CD14-positive monocyte (primary cell): Measurements from ENCODE around the gene WDFY3. TPM values are rescaled to one million over a fixed set of nuclear protein-coding genes. Genes with fewer than 3 reads are reported as not detected.

Experiments
- DNase-seq, 3 donors: peaks; one replicate each; pipeline ENCODE4 v3.0.0-alpha.2; 2011 to 2022
- H2AFZ ChIP-seq: 2 replicates; pipeline ENCODE4 v1.6.0; 2012; ENCODE audit warnings: mild to moderate bottlenecking, low read depth, low read length, inconsistent platforms; ENCODE audit not compliant: insufficient read depth, poor library complexity, severe bottlenecking
- H3K27ac ChIP-seq, 2 donors: 1 replicate in 1 of 2; 2 replicates in 1 of 2; pipeline ENCODE4 v1.5.1; 2012 to 2013; ENCODE audit warnings: low read length in 2 of 2, control low read depth in 1 of 2, inconsistent platforms in 1 of 2, low read depth in 1 of 2, mild to moderate bottlenecking in 1 of 2
- H3K27me3 ChIP-seq, 2 donors: one replicate each; pipeline versions ENCODE4 v1.6.0 to v1.6.1; 2011 to 2013; ENCODE audit warnings: low read length in 2 of 2; ENCODE audit not compliant: control insufficient read depth in 2 of 2, insufficient read depth in 2 of 2
- H3K36me3 ChIP-seq, 2 donors: replicated peaks in 1 of 2; 1 replicate in 1 of 2; 2 replicates in 1 of 2; pipeline versions ENCODE4 v1.5.1 to v1.6.1; 2012 to 2013; ENCODE audit warnings: low read length in 2 of 2, control low read depth in 1 of 2, inconsistent platforms in 1 of 2, mild to moderate bottlenecking in 1 of 2; ENCODE audit not compliant: insufficient read depth in 2 of 2, control insufficient read depth in 1 of 2
- H3K4me1 ChIP-seq, 2 donors: 1 replicate in 1 of 2; 2 replicates in 1 of 2; pipeline versions ENCODE4 v1.5.1 to v1.6.1; 2012 to 2013; ENCODE audit warnings: low read length in 2 of 2, control low read depth in 1 of 2, inconsistent platforms in 1 of 2, mild to moderate bottlenecking in 1 of 2, moderate library complexity in 1 of 2; ENCODE audit not compliant: insufficient read depth in 2 of 2, control insufficient read depth in 1 of 2
- H3K4me2 ChIP-seq: replicated peaks from 2 replicates; pipeline ENCODE3; 2012; ENCODE audit warnings: low read length, moderate library complexity, mild to moderate bottlenecking; ENCODE audit not compliant: poor library complexity, severe bottlenecking; ENCODE audit errors: extremely low read depth
- H3K4me3 ChIP-seq, 3 experiments: fragments of 200-600 bp in 1 of 3; sonication (generic) in 1 of 3; replicated peaks in 1 of 3; 1 replicate in 2 of 3; 2 replicates in 1 of 3; pipeline ENCODE4 v1.5.1; 2011 to 2013; ENCODE audit warnings: low read length in 3 of 3, mild to moderate bottlenecking in 3 of 3, control low read depth in 2 of 3, low read depth in 2 of 3, inconsistent platforms in 1 of 3, moderate library complexity in 1 of 3
- H3K79me2 ChIP-seq: 2 replicates; pipeline ENCODE4 v1.6.0; 2012; ENCODE audit warnings: mild to moderate bottlenecking, control low read depth, inconsistent platforms, low read length, moderate library complexity; ENCODE audit not compliant: insufficient read depth
- H3K9ac ChIP-seq: 2 replicates; pipeline ENCODE4 v1.6.0; 2017; ENCODE audit warnings: low read length, mild to moderate bottlenecking; ENCODE audit not compliant: insufficient read depth, poor library complexity, severe bottlenecking
- H3K9me3 ChIP-seq, 2 donors: replicated peaks in 1 of 2; 1 replicate in 1 of 2; 2 replicates in 1 of 2; pipeline versions ENCODE4 v1.5.1 to v1.6.1; 2012 to 2013; ENCODE audit warnings: low read length in 2 of 2, control low read depth in 1 of 2; ENCODE audit not compliant: control insufficient read depth in 1 of 2, insufficient read depth in 1 of 2
- H4K20me1 ChIP-seq: 2 replicates; pipeline ENCODE4 v1.6.0; 2012; ENCODE audit warnings: mild to moderate bottlenecking, low read length, control low read depth, moderate library complexity; ENCODE audit not compliant: insufficient read depth
- H3K27ac Mint-ChIP-seq, 7 donors: one replicate each; pipeline ENCODE4 v1.8.0; 2020; ENCODE audit warnings: mild to moderate bottlenecking in 7 of 7, mixed read lengths in 7 of 7, moderate library complexity in 6 of 7, inconsistent platforms in 2 of 7
- H3K27me3 Mint-ChIP-seq, 3 donors: one replicate each; pipeline ENCODE4 v1.8.0; 2021 to 2022; ENCODE audit warnings: low read depth in 3 of 3, mild to moderate bottlenecking in 3 of 3, mixed read lengths in 3 of 3, moderate library complexity in 3 of 3, inconsistent platforms in 1 of 3
- H3K36me3 Mint-ChIP-seq, 2 donors: one replicate each; pipeline ENCODE4 v1.8.0; 2020; ENCODE audit warnings: mixed read lengths in 2 of 2, inconsistent platforms in 1 of 2, mild to moderate bottlenecking in 1 of 2
- H3K4me1 Mint-ChIP-seq: one replicate; pipeline ENCODE4 v1.8.0; 2020; ENCODE audit warnings: mild to moderate bottlenecking, mixed read lengths
- H3K4me3 Mint-ChIP-seq, 2 donors: one replicate each; pipeline ENCODE4 v1.8.0; 2020; ENCODE audit warnings: mild to moderate bottlenecking in 2 of 2, mixed read lengths in 2 of 2, moderate library complexity in 1 of 2
- H3K9me3 Mint-ChIP-seq, 7 donors: one replicate each; pipeline ENCODE4 v1.8.0; 2020 to 2022; ENCODE audit warnings: mixed read lengths in 7 of 7, mild to moderate bottlenecking in 6 of 7, moderate library complexity in 6 of 7, inconsistent platforms in 2 of 7
- CTCF ChIP-seq: fragments of 200-600 bp; IDR thresholded peaks from one replicate; pipeline ENCODE4 v1.8.0; 2022; ENCODE audit warnings: antibody characterized with exemption, mild to moderate bottlenecking
- WGBS: methylation state at CpG from one replicate; pipeline ENCODE4 v1.1.5; 2013; ENCODE audit warnings: missing lambda C conversion rate; ENCODE audit not compliant: insufficient coverage; 5-methylcytosine and 5-hydroxymethylcytosine counted together
- intact Hi-C, 2 donors: fragments of 100-400 bp; cut with micrococcal nuclease; formaldehyde crosslinking; loops; one replicate each; pipeline versions ENCODE4 v1.15.0 to v1.15.1; 2023
- polyA plus RNA-seq, 3 donors: library from polyadenylated mRNA; depleted of rRNA in 1 of 3; unstranded in 2 of 3; stranded (reverse) in 1 of 3; fragments of 300-500 nt in 2 of 3; fragments of >200 nt in 1 of 3; fragmentation: Illumina TruSeq in 2 of 3; gene quantifications; 1 replicate in 2 of 3; 2 replicates in 1 of 3; pipeline ENCODE4 v1.2.3, GENCODE V29; 2012 to 2021

The WDFY3 gene
- polyA plus RNA-seq, 3 donors = 5.6 to 35.5 (median 5.9) TPM

GRCh38 chr4:84952004-84952403 is 14.5 kb downstream of the WDFY3 start:
- peaks cover 3 to 11% of the 10 kb centered on the region in 2 donors for H3K36me3 Mint-ChIP-seq
- Histone ChIP-seq H3K79me2 (peaks cover 100% of the 10 kb centered on the region), H3K9ac (no peak overlapping the region), H3K4me1 (peaks cover 11% of the 10 kb centered on the region in 2 donors), H4K20me1 (peaks cover 98% of the 10 kb centered on the region), H3K9me3 (no peaks in the 10 kb centered on the region), H3K4me3 (no peak overlapping the region), H3K4me2 (no peak overlapping the region), H3K27me3 (no peaks in the 10 kb centered on the region), H3K36me3 (no peaks in the 10 kb centered on the region), H3K27ac (peak overlapping the region in 1 of 2 donors; percentile 23), H2AFZ (no peak overlapping the region)
- peaks cover 27% of the 10 kb centered on the region for H3K4me1 Mint-ChIP-seq
- no peak for TF ChIP-seq CTCF
- H3K27me3 Mint-ChIP-seq = peaks cover 0 to 3% (median 0%) of the 10 kb centered on the region in 3 donors
- peaks cover 0 to 3% (median 0%) of the 10 kb centered on the region in 7 donors for H3K9me3 Mint-ChIP-seq
- no peak for DNase-seq
- H3K27ac Mint-ChIP-seq = peak overlapping the region in 2 of 7 donors; percentile 23 to 53
- no CpG with 5 or more reads among the region's 1 CpG for WGBS
- intact Hi-C loops = no loop called here
- no peak overlapping the region for H3K4me3 Mint-ChIP-seq

GRCh38 chr4:84948056-84948455 is 18.4 kb downstream of the WDFY3 start:
- H3K4me3 ChIP-seq = no peak overlapping the region
- Mint-ChIP-seq H3K4me1 (peaks cover 34% of the 10 kb centered on the region), H3K36me3 (peaks cover 3 to 10% of the 10 kb centered on the region in 2 donors), H3K27ac (peak overlapping the region in 2 of 7 donors; percentile 18 to 67), H3K27me3 (peaks cover 0 to 3% (median 0%) of the 10 kb centered on the region in 3 donors), H3K9me3 (peaks cover 1 to 6% (median 2%) of the 10 kb centered on the region in 7 donors), H3K4me3 (no peak overlapping the region)
- WGBS = no CpG with 5 or more reads among the region's 2 CpGs
- H3K4me1 ChIP-seq = peaks cover 9 to 19% of the 10 kb centered on the region in 2 donors
- H4K20me1 ChIP-seq = peaks cover 98% of the 10 kb centered on the region
- H3K36me3 ChIP-seq = peaks cover 0 to 2% of the 10 kb centered on the region in 2 donors
- intact Hi-C loops = no loop called here
- no peaks in the 10 kb centered on the region for H3K27me3 ChIP-seq
- H3K4me2 ChIP-seq = no peak overlapping the region
- peak in 1 of 3 donors; percentile 8 for DNase-seq
- peak overlapping the region in 1 of 2 donors; percentile 39 for H3K27ac ChIP-seq
- peaks cover 98% of the 10 kb centered on the region for H3K79me2 ChIP-seq
- no peak for TF ChIP-seq CTCF
- H3K9me3 ChIP-seq = peaks cover 3% of the 10 kb centered on the region in 2 donors
- H2AFZ ChIP-seq = no peak overlapping the region
- H3K9ac ChIP-seq = no peak overlapping the region
